Activated CD4-positive, alpha-beta T cell treated with anti-CD3 and anti-CD28 coated beads, Interleukin-10, Interleukin-2, amounts not matched to agents 100 ng/mL and 50 ng/mL, durations not matched to agents 16 hours and 8 hours (primary cell): ENCODE measurements around the gene POU4F2.

Source experiments
- DNase-seq: peaks from one replicate; pipeline ENCODE4 v3.0.0-alpha.2; 2020

The POU4F2 gene, protein sequence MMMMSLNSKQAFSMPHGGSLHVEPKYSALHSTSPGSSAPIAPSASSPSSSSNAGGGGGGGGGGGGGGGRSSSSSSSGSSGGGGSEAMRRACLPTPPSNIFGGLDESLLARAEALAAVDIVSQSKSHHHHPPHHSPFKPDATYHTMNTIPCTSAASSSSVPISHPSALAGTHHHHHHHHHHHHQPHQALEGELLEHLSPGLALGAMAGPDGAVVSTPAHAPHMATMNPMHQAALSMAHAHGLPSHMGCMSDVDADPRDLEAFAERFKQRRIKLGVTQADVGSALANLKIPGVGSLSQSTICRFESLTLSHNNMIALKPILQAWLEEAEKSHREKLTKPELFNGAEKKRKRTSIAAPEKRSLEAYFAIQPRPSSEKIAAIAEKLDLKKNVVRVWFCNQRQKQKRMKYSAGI

DNA sequence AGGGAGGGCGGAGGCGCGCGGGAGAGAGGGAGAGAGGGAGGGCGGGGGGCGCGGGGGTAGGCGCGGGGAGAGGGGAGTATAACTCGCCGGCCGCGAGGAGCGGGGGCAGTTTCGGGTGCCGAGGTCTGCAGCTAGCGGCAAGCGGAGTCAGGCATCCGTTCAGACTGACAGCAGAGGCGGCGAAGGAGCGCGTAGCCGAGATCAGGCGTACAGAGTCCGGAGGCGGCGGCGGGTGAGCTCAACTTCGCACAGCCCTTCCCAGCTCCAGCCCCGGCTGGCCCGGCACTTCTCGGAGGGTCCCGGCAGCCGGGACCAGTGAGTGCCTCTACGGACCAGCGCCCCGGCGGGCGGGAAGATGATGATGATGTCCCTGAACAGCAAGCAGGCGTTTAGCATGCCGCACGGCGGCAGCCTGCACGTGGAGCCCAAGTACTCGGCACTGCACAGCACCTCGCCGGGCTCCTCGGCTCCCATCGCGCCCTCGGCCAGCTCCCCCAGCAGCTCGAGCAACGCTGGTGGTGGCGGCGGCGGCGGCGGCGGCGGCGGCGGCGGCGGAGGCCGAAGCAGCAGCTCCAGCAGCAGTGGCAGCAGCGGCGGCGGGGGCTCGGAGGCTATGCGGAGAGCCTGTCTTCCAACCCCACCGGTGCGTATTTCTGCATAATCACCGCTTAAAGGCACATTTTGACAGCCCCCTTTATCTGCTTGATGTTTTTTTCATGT, at the start of gene POU4F2:
Gene POU4F2 (plus strand): TSS at position 108 of the 720 bp plus-strand sequence. CDS start 248 bp downstream, at position 356.
- peak; percentile 32 for DNase-seq

DNA sequence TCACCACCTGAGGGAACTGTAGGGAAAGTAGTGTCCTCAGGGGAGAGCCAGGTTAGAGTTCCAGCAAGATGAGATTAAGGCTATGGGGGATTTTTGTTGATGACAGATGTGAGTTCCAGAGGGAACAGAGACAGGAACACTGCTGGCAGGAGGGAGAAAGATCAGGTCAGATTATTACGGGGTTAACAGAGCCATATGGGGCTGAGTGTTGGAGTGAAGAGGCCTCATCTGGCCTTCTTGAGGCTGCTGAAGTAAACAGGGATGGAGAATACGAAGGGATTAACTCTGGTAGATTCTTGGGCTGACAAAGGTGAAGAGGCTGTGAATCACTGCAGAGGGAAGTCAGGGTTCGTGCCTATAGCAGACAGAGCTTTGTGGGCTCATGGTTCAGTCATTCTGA, 47.9 kb upstream of the POU4F2 start:
- no peak for DNase-seq

DNA sequence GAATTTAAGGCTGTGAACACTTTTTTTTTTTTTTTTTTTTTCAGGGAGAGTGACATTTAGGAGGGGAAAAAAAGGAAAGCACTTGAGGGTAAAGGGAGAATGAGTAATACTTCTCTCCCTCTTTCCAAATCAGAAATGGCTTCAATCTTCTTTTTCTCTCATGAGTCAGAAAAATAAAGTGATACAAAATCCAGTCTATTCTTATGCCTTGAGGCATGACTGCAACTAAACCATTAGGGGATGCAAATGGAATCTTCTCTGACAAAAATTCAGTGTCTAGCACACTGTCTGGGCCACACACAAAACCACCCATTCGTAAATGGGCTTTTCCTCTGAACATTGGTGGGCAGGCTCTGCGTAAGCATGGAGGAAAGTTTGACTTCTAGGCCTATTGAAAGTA, 46.7 kb upstream of the POU4F2 start:
- DNase-seq, result no peak

DNA sequence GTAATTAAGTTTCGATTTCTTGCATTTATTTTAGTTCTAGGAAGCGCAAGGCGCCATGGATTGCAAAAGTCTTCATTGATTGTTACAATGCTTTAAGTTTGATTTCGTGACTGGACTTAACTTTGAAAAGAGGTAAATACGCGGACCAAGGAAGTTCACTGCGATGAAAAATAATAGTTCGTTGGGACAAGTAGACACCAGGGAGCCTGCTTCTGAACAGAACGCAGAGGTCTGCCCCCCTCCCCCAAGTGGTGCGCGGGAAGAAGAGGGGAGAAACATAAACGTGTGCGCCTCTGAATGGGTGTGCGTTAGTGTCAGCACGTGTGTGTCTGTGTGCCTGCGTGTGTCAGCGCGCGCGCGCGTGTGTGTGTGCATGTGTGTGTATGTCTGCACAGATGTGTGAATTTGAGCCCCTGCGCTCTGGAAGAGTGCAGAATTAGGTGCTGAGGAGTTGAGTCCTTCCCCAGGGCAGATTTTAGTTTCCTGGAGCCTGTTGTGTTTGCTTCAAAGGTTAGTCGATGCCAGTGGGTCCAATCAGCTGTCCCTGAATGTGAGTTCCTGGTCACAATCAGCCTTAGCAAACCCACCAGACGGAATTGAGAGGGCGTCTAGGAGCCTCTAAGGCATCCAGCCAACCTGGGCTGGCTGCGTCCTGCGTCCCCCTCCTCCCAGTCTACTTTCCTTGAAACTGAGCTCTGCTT, 5.8 kb upstream of the POU4F2 start:
- no peak for DNase-seq

- DNase-seq, result no peak
These were observed 5.3 kb upstream of the POU4F2 start for GRCh38 chr4:146633471-146633800.

DNA sequence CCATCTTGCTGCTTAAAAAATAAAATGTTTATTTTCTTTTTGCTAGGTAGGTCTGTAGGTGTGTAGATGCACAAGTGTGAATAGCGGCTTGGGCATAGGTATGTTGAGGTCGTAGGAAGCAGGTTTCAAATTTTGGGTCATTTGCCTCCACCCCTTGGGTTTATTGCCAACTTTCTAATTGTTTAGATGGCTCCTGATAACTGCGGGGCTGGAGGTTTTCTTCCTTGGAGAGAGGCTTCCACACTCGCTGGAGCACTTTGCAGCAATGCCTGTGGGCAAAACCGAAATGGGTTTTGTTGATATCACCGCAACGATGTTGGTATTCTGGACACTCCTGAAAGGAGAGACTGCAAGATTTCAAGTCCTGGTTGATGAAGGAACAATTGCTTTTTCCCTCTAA, 3.9 kb upstream of the POU4F2 start:
- DNase-seq, result no peak

- DNase-seq, result no peak
These were observed 916 bp upstream of the POU4F2 start for GRCh38 chr4:146637621-146638332.

DNA sequence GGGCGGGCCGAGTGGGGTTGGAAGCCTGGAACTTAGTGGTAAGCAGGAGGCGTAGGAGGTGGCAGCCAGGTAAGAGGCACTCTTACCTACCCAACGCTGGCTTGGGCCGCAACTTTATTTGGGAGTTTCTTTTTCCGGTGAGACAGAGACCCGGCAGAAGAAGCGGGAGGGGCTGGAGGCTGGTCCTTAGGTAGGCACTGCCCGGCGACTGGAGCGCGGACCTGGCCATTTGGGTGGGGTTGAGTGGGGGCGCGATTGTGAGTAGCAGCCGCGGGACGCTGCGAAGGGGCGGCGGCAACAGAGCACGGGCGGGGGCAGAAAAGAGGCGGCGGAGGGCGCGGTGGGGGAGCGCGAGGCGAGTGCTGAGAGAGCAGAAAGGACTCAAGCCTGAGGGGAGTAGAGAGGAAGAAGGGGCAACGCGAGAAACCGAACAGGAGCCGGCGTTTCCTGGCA, 334 bp upstream of the POU4F2 start:
- DNase-seq, result no peak

GRCh38 chr4:146639506-146639932, 826 bp downstream of the POU4F2 start:
- DNase-seq, result no peak

GRCh38 chr4:146640021-146640464, 1.4 kb downstream of the POU4F2 start:
- DNase-seq, result no peak

DNA sequence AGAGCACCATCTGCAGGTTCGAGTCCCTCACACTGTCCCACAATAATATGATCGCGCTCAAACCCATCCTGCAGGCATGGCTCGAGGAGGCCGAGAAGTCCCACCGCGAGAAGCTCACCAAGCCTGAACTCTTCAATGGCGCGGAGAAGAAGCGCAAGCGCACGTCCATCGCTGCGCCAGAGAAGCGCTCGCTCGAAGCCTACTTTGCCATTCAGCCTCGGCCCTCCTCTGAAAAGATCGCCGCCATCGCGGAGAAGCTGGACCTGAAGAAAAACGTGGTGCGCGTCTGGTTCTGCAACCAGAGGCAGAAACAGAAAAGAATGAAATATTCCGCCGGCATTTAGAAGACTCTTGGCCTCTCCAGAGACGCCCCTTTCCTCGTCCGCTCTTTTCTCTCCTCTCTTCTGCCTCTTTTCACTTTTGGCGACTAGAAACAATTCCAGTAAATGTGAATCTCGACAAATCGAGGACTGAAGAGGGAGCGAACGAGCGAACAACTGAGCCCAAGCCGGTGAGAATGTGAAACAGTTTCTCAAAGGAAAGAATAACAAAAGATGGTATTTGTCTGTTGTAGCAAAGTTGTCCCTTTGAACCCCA, 1.9 kb downstream of the POU4F2 start:
- DNase-seq, result no peak

- no peak for DNase-seq
These were observed 3.1 kb downstream of the POU4F2 start for GRCh38 chr4:146641762-146642161.

GRCh38 chr4:146643812-146644401, 5.2 kb downstream of the POU4F2 start:
- no peak for DNase-seq

- no peak for DNase-seq
These were observed 7.2 kb downstream of the POU4F2 start for GRCh38 chr4:146645921-146646320.

DNA sequence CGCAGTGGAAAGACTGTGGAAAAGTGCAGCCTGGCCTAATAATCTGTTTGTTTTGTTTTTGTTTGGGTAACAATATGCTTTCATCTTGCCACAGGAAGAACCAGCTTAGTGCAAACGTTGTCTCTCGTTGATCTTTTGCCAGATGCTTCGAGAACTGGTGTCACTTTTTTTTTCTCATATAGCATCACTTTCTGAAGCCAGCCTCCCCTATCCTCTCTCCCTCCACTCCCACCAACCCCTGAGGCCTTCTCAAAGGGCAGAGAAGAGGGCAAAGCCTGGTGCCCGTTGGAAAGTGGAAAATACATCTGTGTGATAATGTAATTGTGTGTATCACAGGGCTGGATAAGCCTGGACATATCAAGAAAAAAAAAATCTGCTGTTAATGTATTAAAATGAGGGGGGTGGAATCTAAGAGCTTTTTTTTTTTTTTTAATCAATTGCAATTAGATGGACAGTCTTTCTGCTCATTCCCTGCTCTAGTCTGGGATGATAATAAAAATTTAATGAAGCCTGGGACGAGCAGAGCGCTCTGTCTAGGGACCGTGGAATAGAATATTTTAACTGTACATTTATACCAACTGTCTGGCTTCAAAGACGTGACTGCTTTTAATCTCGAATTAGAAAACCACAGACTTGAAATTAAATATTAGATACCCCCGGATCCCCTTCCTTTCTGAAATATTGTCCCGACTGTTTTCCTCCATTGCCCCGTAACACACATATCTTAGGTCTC, 8.1 kb downstream of the POU4F2 start:
- DNase-seq, result no peak

DNA sequence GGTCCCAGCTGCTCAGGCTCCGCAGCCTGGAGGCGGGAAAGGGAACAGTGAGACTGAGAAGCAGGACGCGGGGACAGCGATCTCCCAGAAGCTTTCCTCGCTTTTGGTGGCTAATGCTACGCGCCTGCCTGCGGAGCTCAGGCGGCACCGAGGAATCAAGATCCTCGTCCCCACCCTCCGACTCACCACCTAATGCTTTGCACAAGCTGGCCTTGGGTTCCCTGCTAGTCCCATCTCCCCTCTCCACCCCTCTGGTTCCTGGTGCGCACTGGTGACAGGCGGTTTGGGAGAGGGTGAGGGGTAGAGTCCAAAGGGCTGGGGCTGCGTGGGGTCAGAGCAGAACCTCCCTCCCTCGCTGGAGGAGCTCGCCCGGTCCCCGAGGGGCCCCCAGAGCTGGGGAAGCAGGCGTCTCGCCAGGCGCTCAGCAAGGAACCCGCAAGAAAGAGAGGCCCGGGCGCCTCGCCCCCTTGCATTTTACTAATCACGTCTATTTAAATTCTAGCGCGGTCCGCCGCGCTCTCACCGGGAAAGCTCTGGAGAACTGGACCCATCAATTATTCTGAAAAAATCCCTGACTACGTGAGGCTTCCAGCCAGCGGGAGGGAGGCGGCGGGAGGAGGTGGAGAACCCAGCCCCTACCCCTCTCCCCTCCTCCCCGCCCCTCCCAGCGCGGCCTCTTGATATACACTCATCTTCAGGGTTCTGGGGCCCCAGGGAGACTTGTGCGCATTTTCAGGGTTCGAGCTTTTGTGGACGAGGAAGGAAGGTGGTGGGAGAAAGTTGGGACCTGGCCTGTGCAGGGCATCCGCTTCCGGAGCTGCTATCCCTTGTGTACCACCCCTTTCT, 9.1 kb downstream of the POU4F2 start:
- DNase-seq, result no peak

- no peak for DNase-seq
These were observed 9.7 kb downstream of the POU4F2 start for GRCh38 chr4:146648461-146648783.

DNA sequence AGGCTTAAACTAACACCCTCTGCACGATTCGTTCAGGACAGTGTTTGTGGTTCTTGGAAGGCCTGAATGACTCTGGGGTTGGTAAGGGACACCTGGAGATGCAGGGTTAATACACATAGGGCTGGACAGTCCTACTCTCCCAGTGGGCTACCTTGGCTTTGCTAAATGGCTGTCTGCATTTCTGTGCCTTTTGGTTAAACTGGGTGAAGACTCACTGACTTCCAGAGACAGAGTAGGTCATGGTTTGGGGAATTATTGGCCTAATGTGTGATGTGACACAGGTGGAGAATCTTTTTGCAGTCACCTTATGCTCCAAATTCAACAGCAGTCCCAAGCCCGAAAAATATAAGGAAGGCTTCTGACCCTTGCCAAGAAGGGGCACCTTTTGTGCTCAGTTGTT, 10.5 kb downstream of the POU4F2 start:
- DNase-seq, result no peak

- no peak for DNase-seq
These were observed 11.3 kb downstream of the POU4F2 start for GRCh38 chr4:146650034-146650433.

DNA sequence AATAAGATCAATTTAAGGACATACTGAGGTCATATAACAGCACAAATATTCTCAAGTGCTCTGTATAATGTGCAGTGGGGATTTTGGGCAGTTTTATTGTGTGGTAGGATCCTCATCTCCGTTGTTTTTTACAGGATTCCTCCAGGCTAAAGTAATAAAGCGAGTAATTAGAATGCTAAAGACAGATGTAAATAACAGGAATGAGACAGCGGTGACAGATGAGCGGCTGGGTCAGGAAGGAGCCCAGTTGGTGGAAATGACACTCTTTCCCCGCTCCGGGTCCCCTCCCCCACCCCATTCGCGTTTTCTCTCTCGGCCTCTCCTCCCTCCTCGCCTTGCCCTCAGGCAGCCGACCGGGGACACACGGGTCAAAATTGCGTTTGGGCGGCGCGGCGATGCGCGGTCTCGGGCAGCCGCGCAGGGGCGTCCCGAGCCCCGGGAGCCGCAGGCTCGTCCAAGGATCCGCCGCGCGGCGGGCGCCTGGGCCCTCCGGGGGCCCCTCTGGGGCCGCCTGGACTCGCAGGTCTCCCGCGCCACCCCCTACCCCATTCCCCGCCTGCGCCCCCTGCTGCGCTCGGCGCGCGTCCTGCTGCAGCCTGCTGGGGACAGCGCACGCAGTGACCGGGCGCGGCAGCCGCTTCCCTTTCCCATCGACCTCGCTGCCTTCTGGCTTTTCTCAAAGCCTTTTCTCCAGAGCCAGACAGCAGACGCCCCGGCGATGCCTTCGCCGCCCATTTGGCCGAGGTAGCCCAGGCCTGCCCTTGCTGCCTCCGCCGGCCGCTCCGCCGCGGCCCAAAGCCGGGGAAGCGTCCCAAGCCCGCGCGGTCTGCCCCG, 16.2 kb downstream of the POU4F2 start:
- no peak for DNase-seq
